DMS153 (cell line): ENCODE measurements around the gene OR11A1.

Source experiments
- DNase-seq: peaks from one replicate; lab custom pipeline; 2025; lab: John Stamatoyannopoulos, UW

Gene OR11A1

GRCh38 chr6:29456971-29457370 lies at the start of gene OR11A1, which contains the start of gene OR2H1:
OR11A1 (minus strand) TSS chr6:29457071; CDS start chr6:29427641, 29,430 bp downstream.
OR2H1 (plus strand) TSS chr6:29457155; CDS start chr6:29461770, 4,615 bp downstream.
- DNase-seq = no peak

GRCh38 chr6:29506446-29507067 lies 49.7 kb upstream of the OR11A1 start:
- no peak for DNase-seq

GRCh38 chr6:29505808-29506207 lies 48.9 kb upstream of the OR11A1 start:
- no peak for DNase-seq

GRCh38 chr6:29504961-29505360 lies 48.1 kb upstream of the OR11A1 start:
- no peak for DNase-seq

GRCh38 chr6:29502597-29502996 lies 45.7 kb upstream of the OR11A1 start:
- no peak for DNase-seq

- DNase-seq = no peak
Observed at GRCh38 chr6:29502181-29502580, 45.3 kb upstream of the OR11A1 start.

GRCh38 chr6:29501106-29501505 lies 44.2 kb upstream of the OR11A1 start:
- no peak for DNase-seq

- DNase-seq = no peak
Observed at GRCh38 chr6:29500594-29500993, 43.7 kb upstream of the OR11A1 start.

GRCh38 chr6:29499704-29500103 lies 42.8 kb upstream of the OR11A1 start:
- DNase-seq = no peak

- no peak for DNase-seq
Observed at GRCh38 chr6:29496961-29497360, 40.1 kb upstream of the OR11A1 start.

GRCh38 chr6:29495571-29495970 lies 38.7 kb upstream of the OR11A1 start:
- no peak for DNase-seq

GRCh38 chr6:29494131-29494530 lies 37.3 kb upstream of the OR11A1 start:
- DNase-seq = no peak

GRCh38 chr6:29493261-29493660 lies 36.4 kb upstream of the OR11A1 start:
- DNase-seq = no peak

- no peak for DNase-seq
Observed at GRCh38 chr6:29491574-29491973, 34.7 kb upstream of the OR11A1 start.

- no peak for DNase-seq
Observed at GRCh38 chr6:29490552-29490951, 33.7 kb upstream of the OR11A1 start.

- DNase-seq = no peak
Observed at GRCh38 chr6:29490055-29490454, 33.2 kb upstream of the OR11A1 start.

- no peak for DNase-seq
Observed at GRCh38 chr6:29489286-29489685, 32.4 kb upstream of the OR11A1 start.

GRCh38 chr6:29488874-29489273 lies 32.0 kb upstream of the OR11A1 start:
- DNase-seq = no peak

GRCh38 chr6:29487660-29488059 lies 30.8 kb upstream of the OR11A1 start, which contains the start of gene MAS1L:
MAS1L (minus strand) TSS chr6:29487956; CDS start chr6:29487902, 54 bp downstream.
- no peak for DNase-seq

GRCh38 chr6:29487131-29487530 lies 30.3 kb upstream of the OR11A1 start:
- no peak for DNase-seq

GRCh38 chr6:29486577-29486976 lies 29.7 kb upstream of the OR11A1 start:
- DNase-seq = no peak

- no peak for DNase-seq
Observed at GRCh38 chr6:29483735-29484134, 26.9 kb upstream of the OR11A1 start.

- DNase-seq = no peak
Observed at GRCh38 chr6:29483186-29483585, 26.3 kb upstream of the OR11A1 start.

GRCh38 chr6:29479560-29479959 lies 22.7 kb upstream of the OR11A1 start:
- no peak for DNase-seq
